ENCODE measurements around the gene ADCY7.

Gene ADCY7

DNA sequence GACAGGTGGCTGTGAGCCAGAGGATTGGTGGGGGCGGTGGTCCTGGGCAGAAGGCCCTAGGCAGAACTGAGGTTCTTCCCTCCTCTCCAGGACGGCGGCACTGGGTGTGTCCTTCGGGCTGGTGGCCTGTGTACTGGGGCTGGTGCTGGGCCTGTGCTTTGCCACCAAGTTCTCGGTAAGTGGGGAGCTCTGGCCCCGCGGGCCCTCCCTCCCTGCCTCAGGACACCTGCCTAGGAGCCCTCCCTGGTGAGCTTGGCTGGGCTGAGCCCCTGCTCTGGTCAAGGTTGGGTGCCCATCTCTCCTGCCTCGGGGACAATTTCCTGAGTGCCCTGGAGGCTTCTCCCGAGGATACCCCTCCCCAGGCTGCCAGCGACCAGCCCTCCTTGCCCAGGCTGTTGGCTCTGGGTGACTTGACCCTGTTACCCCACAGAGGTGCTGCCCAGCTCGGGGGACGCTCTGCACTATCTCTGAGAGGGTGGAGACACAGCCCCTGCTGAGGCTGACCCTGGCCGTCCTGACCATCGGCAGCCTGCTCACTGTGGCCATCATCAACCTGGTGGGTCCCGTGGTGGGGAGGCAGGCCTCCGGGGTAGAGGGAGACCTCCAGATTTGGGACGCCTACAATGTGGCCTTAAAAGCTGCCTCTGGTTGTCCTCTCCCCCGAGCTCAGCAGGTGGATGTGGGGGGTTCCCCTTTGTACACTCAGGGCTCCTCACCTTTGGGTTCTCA, 42.0 kb downstream of the ADCY7 start:
- no peak for TF ChIP-seq POLR2A (IDR thresholded peaks at IDR 0.05; ENCODE audit: low read depth, low read length)
- no peak for DNase-seq (ENCODE audit: insufficient read length, low spot score)
- no peak for FAIRE-seq

DNA sequence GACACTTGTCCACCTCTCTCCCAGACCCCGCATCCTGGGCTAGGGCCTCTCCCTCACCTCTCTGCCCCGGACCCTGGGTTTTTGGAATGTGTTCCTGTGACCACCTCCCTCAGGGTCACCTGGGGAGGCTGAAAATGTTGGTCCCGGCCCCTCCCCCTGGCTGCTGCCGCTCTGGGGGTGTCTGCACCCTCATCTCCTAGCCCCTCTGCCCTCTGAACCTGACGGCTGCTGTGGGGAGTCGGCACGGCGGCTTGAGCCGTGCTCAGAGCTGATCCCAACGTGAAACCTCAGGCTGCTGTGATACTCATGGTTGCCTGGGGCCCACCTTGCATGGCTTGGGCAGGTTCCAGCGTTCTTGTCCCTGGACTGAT, 42.8 kb downstream of the ADCY7 start:
- no peak for DNase-seq (ENCODE audit: insufficient read length, low spot score)
- no peak for TF ChIP-seq POLR2A (IDR thresholded peaks at IDR 0.05; ENCODE audit: low read depth, low read length)
- FAIRE-seq: no peak

DNA sequence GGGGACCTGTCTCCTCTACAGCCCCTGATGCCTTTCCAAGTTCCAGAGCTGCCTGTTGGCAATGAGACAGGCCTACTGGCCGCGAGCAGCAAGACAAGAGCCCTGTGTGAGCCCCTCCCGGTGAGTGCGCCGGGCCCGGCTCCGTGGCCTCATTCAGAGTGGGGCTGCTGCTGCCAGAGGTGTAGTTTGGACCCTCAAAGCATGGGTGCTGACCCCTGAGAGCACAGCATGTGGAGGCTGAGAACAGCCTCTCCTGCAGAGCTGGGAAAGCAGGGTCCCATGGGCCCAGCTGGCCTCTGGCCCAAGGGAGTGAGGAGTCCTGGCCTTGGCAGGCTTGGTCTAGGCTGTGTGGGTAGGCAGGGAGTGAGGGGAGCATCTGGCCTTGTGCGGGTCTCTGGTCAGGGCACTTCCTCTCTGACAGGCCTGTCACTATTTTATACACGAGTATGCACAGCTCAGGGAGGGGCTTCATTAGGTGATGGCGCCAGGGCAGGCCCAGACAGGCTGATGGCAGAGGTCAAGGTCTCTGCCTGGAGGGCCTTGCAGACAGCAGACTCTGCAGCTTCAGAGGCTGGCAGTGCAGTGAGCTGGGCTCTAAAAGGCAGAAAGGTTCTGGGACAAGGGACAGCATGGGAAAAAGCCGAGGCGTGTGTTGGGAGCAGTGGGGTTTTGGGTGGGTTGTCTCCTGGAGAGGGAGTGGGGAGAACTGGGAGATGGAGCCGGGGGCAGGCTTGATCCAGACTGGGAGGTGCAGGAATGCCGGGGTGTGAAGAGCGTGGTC, 43.4 kb downstream of the ADCY7 start:
- TF ChIP-seq POLR2A (IDR thresholded peaks at IDR 0.05; ENCODE audit: low read depth, low read length): no peak
- FAIRE-seq (no peak), DNase-seq (ENCODE audit: insufficient read length, low spot score) (no peak)

DNA sequence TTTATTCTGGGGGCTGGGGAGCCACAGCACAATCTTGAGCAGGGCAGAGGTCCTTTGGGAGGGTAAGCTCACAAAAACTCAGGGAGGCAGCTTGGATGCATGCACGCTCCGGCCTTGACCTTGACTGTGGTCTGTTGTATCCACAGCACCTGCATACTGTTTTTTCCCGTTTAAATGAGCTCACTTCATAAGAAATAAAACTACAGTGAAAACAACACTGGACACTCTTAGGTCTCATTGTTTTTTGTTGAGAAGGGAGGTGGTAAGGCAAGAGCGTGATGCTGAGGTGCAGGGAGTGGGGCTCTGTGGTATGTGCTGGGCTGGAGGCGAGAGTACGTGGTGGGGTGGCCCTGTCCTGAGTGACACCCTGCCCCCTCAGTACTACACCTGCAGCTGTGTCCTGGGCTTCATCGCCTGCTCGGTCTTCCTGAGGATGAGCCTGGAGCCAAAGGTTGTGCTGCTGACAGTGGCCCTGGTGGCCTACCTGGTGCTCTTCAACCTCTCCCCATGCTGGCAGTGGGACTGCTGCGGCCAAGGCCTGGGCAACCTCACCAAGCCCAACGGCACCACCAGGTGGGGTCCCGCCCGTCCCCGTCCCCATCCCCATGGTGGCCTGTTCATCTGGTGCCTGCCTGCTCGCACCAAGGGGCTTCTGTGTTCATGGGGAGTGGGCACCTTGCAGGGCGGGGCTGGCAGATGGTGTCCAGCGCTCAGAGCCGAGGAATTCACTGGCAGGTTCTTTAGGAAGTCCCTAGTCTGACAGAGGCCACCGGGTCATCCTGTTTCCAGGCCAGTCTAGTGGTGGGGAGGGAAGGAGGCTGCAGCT, 44.2 kb downstream of the ADCY7 start:
- no peak for TF ChIP-seq POLR2A (IDR thresholded peaks at IDR 0.05; ENCODE audit: low read depth, low read length)
- DNase-seq (ENCODE audit: insufficient read length, low spot score) (no peak), FAIRE-seq (no peak)

DNA sequence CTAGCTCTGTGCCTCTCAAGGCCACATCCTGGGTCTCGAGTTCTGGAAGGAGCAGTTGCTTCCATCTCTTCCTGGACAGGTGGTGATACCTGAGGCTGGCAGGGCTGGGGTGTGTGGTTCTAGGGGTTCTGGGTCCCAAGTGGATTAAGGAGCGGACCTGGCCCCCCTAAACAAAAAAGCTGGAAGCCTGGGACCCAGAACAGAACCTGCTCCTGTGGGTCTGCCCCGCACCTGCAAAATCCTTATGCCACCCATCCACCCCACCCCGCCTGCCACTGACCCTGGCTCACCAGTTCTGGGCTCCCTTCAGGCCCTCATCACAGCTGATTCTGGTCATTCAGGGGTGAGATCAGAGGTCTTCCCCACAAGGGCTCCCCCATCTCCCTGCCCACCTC, 44.8 kb downstream of the ADCY7 start:
- no peak for TF ChIP-seq POLR2A (IDR thresholded peaks at IDR 0.05; ENCODE audit: low read depth, low read length)
- FAIRE-seq (no peak), DNase-seq (ENCODE audit: insufficient read length, low spot score) (no peak)

DNA sequence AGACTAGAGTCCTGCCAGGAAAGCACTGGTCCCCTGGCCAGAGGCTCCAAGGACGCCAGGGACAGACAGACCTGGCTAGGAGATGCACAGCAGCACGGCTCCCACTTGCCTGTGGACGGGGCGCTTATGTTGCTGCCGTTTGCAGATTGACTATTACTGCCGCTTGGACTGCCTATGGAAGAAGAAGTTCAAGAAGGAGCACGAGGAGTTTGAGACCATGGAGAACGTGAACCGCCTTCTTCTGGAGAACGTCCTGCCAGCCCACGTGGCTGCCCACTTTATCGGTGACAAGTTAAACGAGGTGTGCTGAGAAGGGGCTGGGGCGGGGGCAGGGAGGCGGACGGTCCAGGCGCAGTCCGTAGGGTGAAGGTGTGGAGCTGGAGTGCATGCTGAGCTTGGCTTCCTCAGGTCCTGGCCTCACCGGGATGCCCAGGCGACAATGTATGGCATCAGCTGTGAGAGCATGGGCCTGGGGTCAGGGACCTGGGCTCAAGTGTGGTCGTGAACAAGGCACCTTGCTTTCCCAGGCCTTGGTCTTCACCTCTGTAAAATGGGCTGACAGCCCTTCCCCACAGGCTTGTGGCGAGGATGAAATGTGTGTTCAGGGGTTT, 45.6 kb downstream of the ADCY7 start:
- FAIRE-seq (no peak), DNase-seq (ENCODE audit: insufficient read length, low spot score) (no peak)
- no peak for TF ChIP-seq POLR2A (IDR thresholded peaks at IDR 0.05; ENCODE audit: low read depth, low read length)

DNA sequence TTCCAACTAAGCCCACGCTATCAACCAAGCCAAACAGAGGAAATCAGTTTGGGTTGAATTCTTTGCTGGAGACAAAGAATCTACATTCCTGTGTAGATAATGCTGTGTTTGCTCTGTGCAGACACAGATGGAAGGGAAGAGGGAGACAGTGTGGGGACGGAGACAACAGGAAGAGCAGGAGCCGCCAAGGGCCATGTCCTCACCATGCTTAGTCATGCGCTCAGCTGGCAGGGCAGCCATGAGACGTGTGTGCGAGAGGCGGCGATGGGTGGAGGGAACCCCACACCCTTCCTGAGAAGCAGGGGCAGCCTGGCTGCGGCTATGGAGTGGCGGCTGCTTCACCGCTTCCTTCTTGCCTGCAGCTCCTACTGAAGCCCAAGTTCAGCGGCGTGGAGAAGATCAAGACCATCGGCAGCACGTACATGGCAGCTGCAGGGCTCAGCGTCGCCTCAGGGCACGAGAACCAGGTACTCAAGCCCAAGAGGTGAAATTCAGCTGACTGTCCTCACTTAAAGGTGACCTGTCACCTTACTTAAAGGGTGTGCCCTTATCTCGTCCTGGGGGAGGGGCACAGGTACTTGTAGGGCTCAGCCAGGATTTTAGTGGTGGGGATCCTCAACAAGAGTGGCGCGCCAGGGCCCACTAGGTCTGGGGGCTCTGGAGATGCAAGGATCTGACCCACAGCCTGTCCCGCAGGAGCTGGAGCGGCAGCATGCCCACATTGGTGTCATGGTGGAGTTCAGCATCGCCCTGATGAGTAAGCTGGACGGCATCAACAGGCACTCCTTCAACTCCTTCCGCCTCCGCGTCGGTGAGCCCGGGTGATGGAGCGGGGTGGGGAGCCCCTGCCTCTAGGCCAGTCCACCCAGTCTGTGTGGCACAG, 47.5 kb downstream of the ADCY7 start:
- TF ChIP-seq POLR2A (IDR thresholded peaks at IDR 0.05; ENCODE audit: low read depth, low read length): no peak
- no peak for FAIRE-seq

DNA sequence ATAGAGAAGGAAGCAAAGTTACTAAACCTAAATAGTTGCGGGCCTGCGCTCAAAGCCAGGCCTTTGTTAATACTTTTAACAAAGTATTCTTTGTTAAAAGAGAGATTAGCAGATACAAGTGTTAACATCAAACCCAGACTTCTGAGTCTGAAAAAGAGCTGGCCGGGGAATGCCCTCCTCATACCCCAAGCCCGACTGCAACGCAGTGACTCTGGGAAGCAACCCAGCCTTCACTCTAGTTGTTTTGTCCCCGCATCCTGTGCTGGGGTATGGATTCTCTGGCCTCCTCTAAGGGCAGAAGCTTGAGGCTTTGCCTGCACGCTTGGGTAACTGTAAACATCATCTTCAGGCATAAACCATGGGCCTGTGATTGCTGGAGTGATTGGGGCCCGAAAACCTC, 48.3 kb downstream of the ADCY7 start:
- FAIRE-seq (no peak), DNase-seq (ENCODE audit: insufficient read length, low spot score) (no peak)
- no peak for TF ChIP-seq POLR2A (IDR thresholded peaks at IDR 0.05; ENCODE audit: low read depth, low read length)

More for the DNA sequence above, 47.5 kb downstream of the ADCY7 start:
- no peak for DNase-seq (ENCODE audit: insufficient read length, low spot score)

DNA sequence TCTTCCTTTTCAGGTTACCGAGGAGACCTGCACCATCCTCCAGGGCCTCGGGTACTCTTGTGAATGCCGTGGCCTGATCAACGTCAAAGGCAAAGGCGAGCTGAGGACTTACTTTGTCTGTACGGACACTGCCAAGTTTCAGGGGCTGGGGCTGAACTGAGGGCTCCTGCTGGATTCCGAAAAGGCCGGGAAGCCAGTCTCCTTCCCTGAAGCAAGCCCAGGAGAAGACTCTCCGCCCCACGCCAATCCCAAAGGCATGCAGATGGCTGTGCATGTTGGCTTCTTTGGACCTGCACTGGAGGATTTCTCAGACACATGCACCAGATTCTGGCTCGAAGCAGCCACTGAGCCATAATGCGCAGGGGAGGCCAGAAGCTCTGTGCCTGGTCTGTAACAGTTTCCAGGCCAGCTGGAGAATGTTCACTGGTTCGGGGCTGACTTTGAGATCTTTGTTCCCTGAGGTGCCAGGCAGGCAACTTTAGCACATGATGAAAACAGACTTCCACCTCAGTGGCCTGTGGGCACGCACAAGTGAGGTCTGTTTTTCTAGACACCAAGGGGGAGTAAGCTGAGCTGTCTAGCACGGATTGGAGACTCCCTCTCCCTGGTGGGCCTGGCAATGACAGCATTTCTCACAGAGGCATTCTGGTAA, 49.1 kb downstream of the ADCY7 start:
- FAIRE-seq (no peak), DNase-seq (ENCODE audit: insufficient read length, low spot score) (no peak)
- TF ChIP-seq POLR2A (IDR thresholded peaks at IDR 0.05; ENCODE audit: low read depth, low read length): no peak

DNA sequence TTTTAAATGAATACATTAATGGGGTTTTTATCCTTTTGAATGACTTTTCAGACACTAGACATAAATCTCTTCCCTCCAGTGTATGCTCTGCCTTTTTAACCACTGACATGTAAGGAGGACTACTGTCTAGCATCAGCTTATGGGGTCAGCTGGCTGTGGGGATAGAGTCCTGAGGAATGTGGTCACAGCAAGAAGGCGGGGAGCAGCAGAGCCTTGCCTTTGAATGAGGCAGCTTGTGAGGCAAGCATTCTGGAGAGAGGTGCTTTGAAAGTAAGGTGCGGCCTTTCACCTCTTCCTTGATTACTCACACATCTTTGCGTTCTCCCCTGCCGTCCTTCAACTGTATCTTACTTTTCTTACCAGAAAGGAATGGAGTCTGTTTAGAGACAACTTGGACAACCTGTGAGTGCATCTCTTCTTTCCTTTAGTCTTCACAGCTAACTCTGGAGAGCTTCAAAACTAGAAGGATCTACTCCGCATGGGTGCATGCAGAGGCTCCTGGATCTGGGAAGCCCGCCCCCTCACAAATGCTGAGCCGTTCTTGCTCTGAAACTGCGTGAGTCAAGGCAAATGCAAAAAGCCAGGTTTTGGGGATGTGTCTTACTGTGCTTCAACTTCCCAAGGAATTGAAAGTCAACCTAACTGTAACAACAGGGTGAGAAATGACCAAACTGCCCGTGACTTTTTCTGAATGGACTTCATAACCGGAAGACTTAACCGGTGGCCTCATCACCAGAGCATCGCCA, 49.9 kb downstream of the ADCY7 start:
- no peak for TF ChIP-seq POLR2A (IDR thresholded peaks at IDR 0.05; ENCODE audit: low read depth, low read length)
- DNase-seq (ENCODE audit: insufficient read length, low spot score): no peak
- FAIRE-seq: no peak

DNA sequence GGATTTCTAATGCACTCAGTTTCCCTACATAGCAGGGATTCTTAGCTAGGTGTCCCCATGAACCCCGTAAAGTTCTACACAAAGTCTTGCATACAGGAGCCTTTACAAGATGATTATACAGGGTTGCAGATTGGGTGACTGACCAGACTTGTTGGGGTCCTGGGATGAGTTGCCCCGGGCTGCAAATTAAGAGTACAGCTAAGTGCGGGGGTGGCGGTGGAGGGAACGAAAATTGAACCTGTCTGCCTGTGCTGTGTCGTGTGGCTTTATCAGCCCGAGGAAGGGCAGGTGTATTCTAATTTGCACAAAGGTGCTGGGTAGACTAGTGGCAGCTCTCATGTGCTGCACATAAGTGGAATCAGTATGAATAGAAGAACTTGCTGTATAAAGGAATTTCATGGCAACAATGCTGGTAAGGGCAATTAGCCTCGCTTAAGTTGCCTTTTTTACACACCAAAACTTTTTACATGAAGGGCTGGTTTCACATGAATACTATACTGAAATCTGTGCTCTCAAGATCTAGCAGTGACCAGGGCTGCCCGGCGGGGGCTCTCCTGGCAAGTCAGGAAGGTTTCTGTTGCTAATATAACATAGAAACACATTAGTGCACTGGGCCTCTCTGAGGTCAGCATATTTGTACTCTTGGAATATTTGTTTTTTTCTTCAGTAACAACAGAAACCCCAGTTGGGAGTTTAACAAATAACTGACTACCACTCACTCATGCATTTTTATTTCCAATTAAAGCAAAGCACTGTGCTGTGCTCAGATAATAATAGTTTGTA, 50.7 kb downstream of the ADCY7 start:
- TF ChIP-seq POLR2A (IDR thresholded peaks at IDR 0.05; ENCODE audit: low read depth, low read length): no peak
- FAIRE-seq (no peak), DNase-seq (ENCODE audit: insufficient read length, low spot score) (no peak)
